PC-3 (cell line): Measurements from ENCODE around the gene TSBP1. TPM values are rescaled to one million over a fixed set of nuclear protein-coding genes. Genes with fewer than 3 reads are reported as not detected.
"Not testable (repeated sequence)": the region's sequence is repeated elsewhere in the genome, so short reads cannot be mapped to it uniquely, and the experiment has no call there.

Experiments
- ATAC-seq: fragments of 200-7000 bp; cut with Tn5 transposase; 2 replicates; pipeline ENCODE4 v1.9.1; 2020; ENCODE audit warnings: mild to moderate bottlenecking, moderate library complexity
- BruUV-seq: library from RNA; stranded (reverse); fragments of 400-500 nt; replicated peaks from 2 replicates; lab custom pipeline; 2021; lab: Mats Ljungman, UMichigan
- CTCF ChIA-PET: fragments of 300-600 bp; sonication (Branson Sonifier 250); formaldehyde crosslinking; loops from one replicate; lab custom pipeline; 2022; ENCODE audit warnings: antibody characterized with exemption; lab: Charles Lee
- POLR2A ChIA-PET: fragments of 300-600 bp; sonication (Branson Sonifier 250); formaldehyde crosslinking; loops from one replicate; lab custom pipeline; 2022; ENCODE audit warnings: antibody characterized with exemption; ENCODE audit not compliant: unreplicated experiment; lab: Charles Lee
- DNase-seq: peaks from one replicate; pipeline ENCODE4 v3.0.0-alpha.2; 2015
- H2AFZ ChIP-seq: fragments of 300-600 bp; sonication (generic); 2 replicates; pipeline ENCODE4 v1.6.0; 2016; ENCODE audit warnings: antibody characterized with exemption, low read length
- H3F3A ChIP-seq: fragments of 300-600 bp; sonication (generic); one replicate; pipeline ENCODE4 v1.6.0; 2017; ENCODE audit warnings: antibody characterized with exemption, low read length, control low read depth, mild to moderate bottlenecking; ENCODE audit not compliant: unreplicated experiment
- H3K27ac ChIP-seq: fragments of 300-600 bp; sonication (generic); 2 replicates; pipeline ENCODE4 v1.5.1; 2016; ENCODE audit warnings: mild to moderate bottlenecking, low read length
- H3K27me3 ChIP-seq: fragments of 300-600 bp; sonication (generic); 2 replicates; pipeline ENCODE4 v1.6.1; 2016; ENCODE audit warnings: low read length, mixed read lengths
- H3K36me3 ChIP-seq: fragments of 300-600 bp; sonication (generic); 2 replicates; pipeline ENCODE4 v1.6.1; 2016; ENCODE audit warnings: low read depth, mixed run types, low read length, mixed read lengths
- H3K4me1 ChIP-seq: fragments of 300-600 bp; sonication (generic); 2 replicates; pipeline ENCODE4 v1.5.1; 2016; ENCODE audit warnings: low read length; ENCODE audit not compliant: insufficient read depth
- H3K4me2 ChIP-seq: fragments of 300-600 bp; sonication (generic); 2 replicates; pipeline ENCODE4 v1.6.0; 2016; ENCODE audit warnings: low read length
- H3K4me3 ChIP-seq: fragments of 300-600 bp; sonication (generic); 2 replicates; pipeline ENCODE4 v1.5.1; 2016; ENCODE audit warnings: mild to moderate bottlenecking, low read length, mixed read lengths
- H3K79me2 ChIP-seq: fragments of 300-600 bp; sonication (generic); 2 replicates; pipeline ENCODE4 v1.6.1; 2017; ENCODE audit warnings: low read length, mixed read lengths
- H3K9ac ChIP-seq: fragments of 300-600 bp; sonication (generic); 2 replicates; pipeline ENCODE4 v1.6.0; 2016; ENCODE audit warnings: mild to moderate bottlenecking, low read length
- H3K9me2 ChIP-seq: fragments of 300-600 bp; sonication (generic); replicated peaks from 2 replicates; pipeline ENCODE4 v1.6.1; 2016; ENCODE audit warnings: mixed run types, low read length, mixed read lengths
- H3K9me3 ChIP-seq: fragments of 300-600 bp; sonication (generic); 2 replicates; pipeline ENCODE4 v1.6.1; 2016; ENCODE audit warnings: low read length, mixed read lengths
- H4K20me1 ChIP-seq: fragments of 300-600 bp; sonication (generic); 2 replicates; pipeline ENCODE4 v1.6.1; 2016; ENCODE audit warnings: low read length, mixed read lengths
- CTCF ChIP-seq: fragments of 300-600 bp; sonication (generic); conservative IDR thresholded peaks from 2 replicates; pipeline ENCODE4 v1.5.1; 2017; ENCODE audit warnings: antibody characterized with exemption, low read depth, mild to moderate bottlenecking, low read length
- EZH2 ChIP-seq: fragments of 300-600 bp; sonication (generic); IDR thresholded peaks from one replicate; pipeline ENCODE4 v1.6.1; 2017; ENCODE audit warnings: antibody characterized with exemption, mild to moderate bottlenecking, low read length; ENCODE audit not compliant: unreplicated experiment
- EZH2phosphoT487 ChIP-seq: fragments of 300-600 bp; sonication (generic); IDR thresholded peaks from 2 replicates; pipeline ENCODE4 v1.6.1; 2018; ENCODE audit warnings: mild to moderate bottlenecking, antibody characterized with exemption, low read length, borderline replicate concordance
- intact Hi-C: fragments of 100-400 bp; cut with micrococcal nuclease; formaldehyde crosslinking; loops from 2 replicates; pipeline ENCODE4 v1.9.0; 2023
- total RNA-seq: library from RNA; depleted of rRNA; stranded (reverse); fragments of >200 nt; gene quantifications from 2 replicates; pipeline ENCODE4 v1.2.3, GENCODE V29; 2014

TSBP1 gene
- total RNA-seq, 1 experiment from 2014 or later, result not detected

GRCh38 chr6:32298632-32299336, 72.9 kb downstream of the TSBP1 start:
- peak; percentile 94 for DNase-seq
- BruUV-seq, result no TSS peak
- H3K9me3 ChIP-seq, result no peaks in the 10 kb centered on the region
- H3K4me3 ChIP-seq, result no peak overlapping the region
- no peaks in the 10 kb centered on the region for H3K9me2 ChIP-seq
- ChIA-PET POLR2A (interaction anchor here (0.6 to 0.7 kb wide), 3 partner anchors 50 to 224 kb away, joined by 3 to 5 read pairs (median 3); no protein-coding TSS in a partner anchor), CTCF (interaction anchor here (0.5 to 0.7 kb wide), 4 partner anchors 25 to 1119 kb away, joined by 3 to 4 read pairs (median 3); partner anchors contain the start of gene CUTA)
- H4K20me1 ChIP-seq, result no peaks in the 10 kb centered on the region
- H2AFZ ChIP-seq, result no peak overlapping the region
- no peaks in the 10 kb centered on the region for H3K79me2 ChIP-seq
- peak overlapping the region; percentile 69 for H3K9ac ChIP-seq
- no peaks in the 10 kb centered on the region for H3K36me3 ChIP-seq
- TF ChIP-seq EZH2 (no peak), CTCF (no peak), EZH2phosphoT487 (no peak)
- H3K4me1 ChIP-seq, result peaks cover 39% of the 10 kb centered on the region
- peaks cover 9% of the 10 kb centered on the region for H3F3A ChIP-seq
- peak overlapping the region; percentile 50 for H3K4me2 ChIP-seq
- no peaks in the 10 kb centered on the region for H3K27me3 ChIP-seq
- ATAC-seq, result peak; percentile 79
- intact Hi-C loops, result loop anchor here (1.0 to 2.0 kb wide), 2 partner anchors 70 to 115 kb away; no protein-coding TSS in a partner anchor
- H3K27ac ChIP-seq, result peak overlapping the region; percentile 80

- H3K27me3 ChIP-seq, H3K36me3 ChIP-seq, ATAC-seq, BruUV-seq, intact Hi-C loops, H4K20me1 ChIP-seq, H3K9me3 ChIP-seq, H3K27ac ChIP-seq, H3K9me2 ChIP-seq, H2AFZ ChIP-seq, H3K4me3 ChIP-seq, H3K79me2 ChIP-seq, H3K4me2 ChIP-seq, H3F3A ChIP-seq, DNase-seq, H3K9ac ChIP-seq, CTCF ChIA-PET, POLR2A ChIA-PET: not testable (repeated sequence)
- H3K4me1 ChIP-seq, result peaks cover 37% of the 10 kb centered on the region
These were observed 76.7 kb downstream of the TSBP1 start for GRCh38 chr6:32294980-32295379.

- Histone ChIP-seq H3K9ac (no peak overlapping the region), H3F3A (peaks cover 9% of the 10 kb centered on the region), H4K20me1 (no peaks in the 10 kb centered on the region), H3K9me2 (no peaks in the 10 kb centered on the region), H3K4me1 (peaks cover 33% of the 10 kb centered on the region), H3K79me2 (no peaks in the 10 kb centered on the region), H2AFZ (no peak overlapping the region), H3K36me3 (no peaks in the 10 kb centered on the region), H3K4me3 (no peak overlapping the region), H3K4me2 (no peak overlapping the region), H3K27ac (no peak overlapping the region), H3K9me3 (no peaks in the 10 kb centered on the region), H3K27me3 (no peaks in the 10 kb centered on the region)
- TF ChIP-seq CTCF (no peak), EZH2phosphoT487 (no peak), EZH2 (no peak)
- ChIA-PET CTCF (no interaction called here), POLR2A (no interaction called here)
- BruUV-seq, result no TSS peak
- no peak for DNase-seq
- ATAC-seq, result no peak
- intact Hi-C loops, result no loop called here
These were observed 77.1 kb downstream of the TSBP1 start for GRCh38 chr6:32294566-32294965.
